22Rv1 (cell line): ENCODE data around the gene SLC15A3.

Experiments used
- H3K27ac ChIP-seq: fragments of 450-650 bp; 2 replicates; pipeline ENCODE4 v1.5.1; 2017
- CTCF ChIP-seq: fragments of 450-650 bp; IDR thresholded peaks from 2 replicates; pipeline ENCODE4 v1.5.1; 2017; ENCODE audit warnings: mild to moderate bottlenecking
- ZFX ChIP-seq: fragments of 450-650 bp; IDR thresholded peaks from 2 replicates; pipeline ENCODE4 v1.6.1; 2017; ENCODE audit warnings: antibody characterized with exemption, borderline replicate concordance

Gene SLC15A3

GRCh38 chr11:60954421-60954820 lies 2.4 kb upstream of the SLC15A3 start:
- no peak for TF ChIP-seq CTCF
- H3K27ac ChIP-seq: no peak overlapping the region

DNA sequence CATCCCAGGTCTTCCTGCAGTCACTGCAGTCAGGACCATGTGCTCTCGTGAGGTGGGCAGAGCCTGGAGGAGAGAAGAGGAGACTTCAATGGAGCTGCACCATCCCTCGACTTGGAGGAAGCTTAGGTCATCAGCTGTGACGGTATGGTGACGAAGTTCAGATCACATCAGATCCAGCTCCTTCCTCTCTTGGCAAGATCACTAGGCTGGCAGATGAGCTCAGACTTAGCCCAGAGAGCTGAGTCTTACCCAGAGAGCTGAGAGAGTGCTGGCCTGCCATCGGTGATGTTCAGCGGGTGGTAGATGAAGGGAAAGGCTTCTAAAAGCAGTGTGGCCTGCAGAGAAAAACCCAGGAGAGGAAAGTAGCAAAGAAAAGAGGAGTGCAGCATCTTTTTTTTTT lies 1.8 kb upstream of the SLC15A3 start:
- no peak overlapping the region for H3K27ac ChIP-seq
- TF ChIP-seq ZFX: no peak
- TF ChIP-seq CTCF: no peak

DNA sequence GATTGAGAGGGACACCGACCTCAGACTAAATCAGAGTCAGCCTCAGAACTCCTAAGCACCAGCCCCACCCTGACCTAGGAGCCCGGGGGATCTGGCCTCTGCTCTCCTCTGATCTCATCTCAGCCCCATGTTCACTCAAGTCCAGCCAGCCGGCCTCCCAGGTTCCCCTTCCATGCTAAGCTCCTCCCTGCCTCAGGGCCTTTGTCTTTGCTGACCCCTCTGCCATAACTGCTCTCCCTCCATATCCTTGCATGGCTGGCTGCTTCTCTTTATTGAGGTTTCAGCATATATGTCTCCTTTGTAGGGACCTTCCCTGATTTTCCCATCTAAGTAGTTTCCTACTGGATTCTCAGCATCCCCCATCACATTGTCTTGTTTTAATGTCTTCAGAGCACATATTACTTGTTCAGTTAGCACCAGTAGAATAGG lies 780 bp upstream of the SLC15A3 start:
- H3K27ac ChIP-seq: no peak overlapping the region

DNA sequence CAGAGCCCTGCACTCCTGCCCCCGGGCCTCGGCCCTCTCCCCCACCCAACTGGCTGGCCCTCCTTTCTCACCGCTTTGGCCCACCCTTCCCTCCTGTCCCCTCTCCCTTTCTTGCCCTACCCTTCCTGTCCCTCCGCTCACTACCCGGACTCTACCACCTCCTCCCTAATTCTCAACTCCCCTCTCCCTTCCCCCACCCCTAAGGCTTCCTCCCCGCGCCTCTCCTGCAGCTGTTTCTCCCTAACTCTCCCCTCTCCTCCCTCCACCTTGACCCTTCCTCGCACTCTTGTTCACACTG lies 421 bp downstream of the SLC15A3 start:
- no peak for TF ChIP-seq CTCF
- no peak for TF ChIP-seq ZFX
- H3K27ac ChIP-seq: no peak overlapping the region

More for the DNA sequence above, 780 bp upstream of the SLC15A3 start:
- no peak for TF ChIP-seq ZFX
- TF ChIP-seq CTCF: no peak

DNA sequence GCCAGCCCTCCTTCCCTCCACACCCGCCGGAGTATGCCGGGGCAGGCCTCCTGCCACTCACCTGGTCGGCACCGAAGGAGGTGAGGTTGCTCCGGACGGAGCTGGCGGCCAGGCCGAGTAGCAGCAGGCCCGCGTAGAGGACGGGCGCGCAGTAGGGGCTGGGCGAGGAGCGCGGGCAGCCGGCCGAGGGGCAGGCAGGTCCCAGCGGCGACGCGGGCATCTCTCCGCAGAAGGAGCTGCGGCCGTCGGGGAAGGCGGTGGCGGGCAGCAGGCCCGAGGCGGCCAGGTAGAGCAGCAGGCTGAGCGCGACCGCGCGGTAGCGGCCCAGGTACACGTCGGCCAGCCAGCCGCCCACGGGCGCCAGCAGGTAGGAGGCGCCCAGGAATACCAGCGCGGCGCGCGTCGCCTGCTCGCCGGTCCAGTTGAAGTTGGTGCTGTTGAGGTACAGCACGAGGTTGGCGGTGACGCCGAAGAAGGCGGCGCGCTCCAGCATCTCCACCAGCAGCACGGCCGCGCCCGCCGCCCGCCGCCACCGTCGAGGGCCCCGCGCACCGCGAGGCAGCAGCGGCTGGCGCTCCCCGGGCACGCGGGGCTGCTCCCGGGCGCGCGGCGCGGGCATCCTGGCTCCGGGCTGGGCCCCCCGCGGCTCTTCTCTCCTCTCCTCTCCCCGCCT lies 907 bp downstream of the SLC15A3 start:
- no peak overlapping the region for H3K27ac ChIP-seq
- no peak for TF ChIP-seq ZFX
- TF ChIP-seq CTCF: no peak

DNA sequence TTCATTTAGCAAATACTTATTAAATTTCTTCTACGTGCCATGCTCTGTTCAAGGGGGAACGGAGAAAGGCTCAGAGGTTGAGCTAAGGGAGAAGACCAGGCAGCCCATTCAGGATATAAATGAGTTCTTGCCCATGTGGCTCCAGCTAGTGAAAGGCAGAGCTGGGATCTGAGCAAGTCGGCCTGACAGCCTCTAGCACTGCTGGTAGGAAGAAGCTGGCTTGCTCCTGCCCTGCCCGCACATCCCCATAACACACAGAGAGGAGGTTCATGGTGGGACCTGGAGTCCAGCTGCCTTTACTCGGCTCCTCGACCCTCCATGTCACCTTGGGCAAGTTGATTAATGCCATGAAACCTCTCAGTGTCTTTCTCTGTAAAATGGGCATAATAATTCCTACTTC lies 2.0 kb downstream of the SLC15A3 start:
- TF ChIP-seq ZFX: no peak
- TF ChIP-seq CTCF: no peak
- no peak overlapping the region for H3K27ac ChIP-seq

DNA sequence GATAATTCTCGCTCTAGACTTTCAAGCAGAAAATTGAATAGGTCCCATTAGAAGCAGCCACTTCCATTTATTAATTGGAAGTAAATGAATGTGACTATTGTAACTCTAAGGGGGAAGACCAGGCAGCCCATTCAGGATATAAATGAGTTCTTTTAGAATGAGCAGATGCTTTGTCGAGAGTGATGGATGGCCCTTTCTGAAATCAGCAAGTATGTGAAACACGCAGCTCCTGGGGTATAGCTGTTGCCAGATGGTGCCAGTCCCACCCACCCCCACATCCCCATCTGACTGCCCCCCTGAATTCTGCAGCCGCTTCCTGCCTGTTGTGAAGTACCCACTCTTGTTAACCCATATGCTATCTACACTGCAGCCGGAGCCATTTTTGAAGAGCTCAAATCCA lies 3.7 kb downstream of the SLC15A3 start:
- TF ChIP-seq ZFX (no peak), CTCF (no peak)

More for the DNA sequence above, 3.7 kb downstream of the SLC15A3 start:
- no peak overlapping the region for H3K27ac ChIP-seq
